Activated T-helper 1 cell treated with anti-CD3 and anti-CD28 coated beads, Interleukin-2, amount 50 U/mL, for 16 hours (primary cell): ENCODE data around the gene SEMA3C.

ENCODE experiments used
- DNase-seq, 2 donors: peaks; one replicate each; pipeline ENCODE4 v3.0.0-alpha.2; 2020; ENCODE audit warnings: low read depth in 1 of 2, low spot score in 1 of 2

Gene SEMA3C

GRCh38 chr7:80858141-80858903 is 60.5 kb downstream of the SEMA3C start:
- DNase-seq: no peak

GRCh38 chr7:80856769-80857168 is 62.1 kb downstream of the SEMA3C start:
- no peak for DNase-seq

GRCh38 chr7:80851896-80852476 is 66.9 kb downstream of the SEMA3C start:
- DNase-seq: no peak

- DNase-seq: no peak
Measured at GRCh38 chr7:80848841-80849240, 70.0 kb downstream of the SEMA3C start.

GRCh38 chr7:80847895-80848294 is 71.0 kb downstream of the SEMA3C start:
- DNase-seq: no peak

GRCh38 chr7:80847027-80847426 is 71.8 kb downstream of the SEMA3C start:
- DNase-seq: no peak

- DNase-seq: no peak
Measured at GRCh38 chr7:80844916-80845315, 73.9 kb downstream of the SEMA3C start.

- DNase-seq: no peak
Measured at GRCh38 chr7:80843018-80843677, 75.7 kb downstream of the SEMA3C start.

GRCh38 chr7:80842022-80842790 is 76.6 kb downstream of the SEMA3C start:
- DNase-seq: no peak

GRCh38 chr7:80841423-80841955 is 77.4 kb downstream of the SEMA3C start:
- DNase-seq: no peak

- no peak for DNase-seq
Measured at GRCh38 chr7:80840681-80841080, 78.2 kb downstream of the SEMA3C start.

GRCh38 chr7:80839855-80840254 is 79.0 kb downstream of the SEMA3C start:
- no peak for DNase-seq

- no peak for DNase-seq
Measured at GRCh38 chr7:80838643-80839042, 80.2 kb downstream of the SEMA3C start.

GRCh38 chr7:80837345-80837744 is 81.5 kb downstream of the SEMA3C start:
- no peak for DNase-seq

GRCh38 chr7:80835251-80835650 is 83.6 kb downstream of the SEMA3C start:
- DNase-seq: no peak

- no peak for DNase-seq
Measured at GRCh38 chr7:80833289-80834268, 85.3 kb downstream of the SEMA3C start.

- DNase-seq: no peak
Measured at GRCh38 chr7:80832006-80832405, 86.8 kb downstream of the SEMA3C start.

GRCh38 chr7:80830584-80831285 is 88.1 kb downstream of the SEMA3C start:
- DNase-seq: no peak

- DNase-seq: no peak
Measured at GRCh38 chr7:80830010-80830409, 88.8 kb downstream of the SEMA3C start.

GRCh38 chr7:80829527-80829926 is 89.3 kb downstream of the SEMA3C start:
- DNase-seq: no peak
